GM19397 (cell line): ENCODE measurements around the gene ENTR1.

ENCODE experiments used
- ATAC-seq: cut with Tn5 transposase; IDR thresholded peaks from one replicate; pipeline ENCODE4 v1.9.1; 2021; ENCODE audit warnings: mild to moderate bottlenecking, moderate library complexity; ENCODE audit not compliant: unreplicated experiment

Gene ENTR1

DNA sequence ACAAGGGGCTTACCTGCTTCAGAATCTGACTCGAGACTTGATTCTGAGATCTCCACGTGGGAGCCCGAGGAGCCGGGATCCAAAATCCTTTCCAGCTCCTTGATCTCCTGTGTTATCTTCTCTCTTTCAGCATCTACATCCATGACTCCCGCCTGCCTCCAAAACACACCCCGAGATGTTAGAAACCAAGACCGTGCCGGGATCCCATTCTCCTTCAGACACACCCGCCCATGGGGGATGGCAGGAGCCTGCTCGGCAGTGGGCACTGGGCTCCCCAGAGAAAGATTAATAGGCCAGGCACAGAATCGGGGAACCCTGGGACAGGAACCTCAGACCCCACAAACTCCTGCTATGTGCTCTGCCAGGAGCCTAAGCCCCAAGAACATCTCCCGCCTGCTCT is 12.1 kb downstream of the ENTR1 start:
- no peak for ATAC-seq

DNA sequence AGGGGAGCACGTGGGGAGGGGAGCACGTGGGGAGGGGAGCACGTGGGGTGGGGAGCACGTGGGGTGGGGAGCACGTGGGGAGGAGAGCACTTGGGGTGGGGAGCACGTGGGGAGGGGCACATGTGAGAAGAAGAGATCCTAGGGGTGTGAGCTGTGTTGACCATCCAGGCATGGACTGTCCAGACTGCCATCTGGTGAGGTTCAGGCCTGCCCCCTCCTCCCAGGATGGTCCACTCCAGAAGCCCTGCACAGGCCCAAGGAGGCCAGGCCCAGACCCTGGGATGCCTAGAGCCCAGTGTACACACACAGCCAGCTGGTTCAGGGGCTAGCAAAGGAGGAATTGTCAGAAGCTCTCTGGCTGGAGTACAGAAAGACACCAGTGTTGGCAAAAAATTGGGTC is 12.8 kb downstream of the ENTR1 start:
- ATAC-seq = no peak

DNA sequence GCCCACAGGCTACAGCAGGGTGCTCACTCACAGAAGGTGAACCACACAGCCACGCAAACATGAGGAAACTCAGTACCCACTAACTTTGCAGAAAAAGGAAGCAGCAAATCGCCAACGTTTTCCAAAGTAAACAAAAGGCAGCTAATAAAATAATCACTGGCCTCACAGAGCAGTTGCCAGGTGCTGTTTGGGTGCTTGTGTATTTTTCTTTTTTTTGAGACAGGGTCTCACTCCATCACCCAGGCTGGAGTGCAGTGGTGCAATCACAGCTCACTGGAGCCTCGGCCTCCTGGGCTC is 14.2 kb downstream of the ENTR1 start:
- ATAC-seq = no peak

DNA sequence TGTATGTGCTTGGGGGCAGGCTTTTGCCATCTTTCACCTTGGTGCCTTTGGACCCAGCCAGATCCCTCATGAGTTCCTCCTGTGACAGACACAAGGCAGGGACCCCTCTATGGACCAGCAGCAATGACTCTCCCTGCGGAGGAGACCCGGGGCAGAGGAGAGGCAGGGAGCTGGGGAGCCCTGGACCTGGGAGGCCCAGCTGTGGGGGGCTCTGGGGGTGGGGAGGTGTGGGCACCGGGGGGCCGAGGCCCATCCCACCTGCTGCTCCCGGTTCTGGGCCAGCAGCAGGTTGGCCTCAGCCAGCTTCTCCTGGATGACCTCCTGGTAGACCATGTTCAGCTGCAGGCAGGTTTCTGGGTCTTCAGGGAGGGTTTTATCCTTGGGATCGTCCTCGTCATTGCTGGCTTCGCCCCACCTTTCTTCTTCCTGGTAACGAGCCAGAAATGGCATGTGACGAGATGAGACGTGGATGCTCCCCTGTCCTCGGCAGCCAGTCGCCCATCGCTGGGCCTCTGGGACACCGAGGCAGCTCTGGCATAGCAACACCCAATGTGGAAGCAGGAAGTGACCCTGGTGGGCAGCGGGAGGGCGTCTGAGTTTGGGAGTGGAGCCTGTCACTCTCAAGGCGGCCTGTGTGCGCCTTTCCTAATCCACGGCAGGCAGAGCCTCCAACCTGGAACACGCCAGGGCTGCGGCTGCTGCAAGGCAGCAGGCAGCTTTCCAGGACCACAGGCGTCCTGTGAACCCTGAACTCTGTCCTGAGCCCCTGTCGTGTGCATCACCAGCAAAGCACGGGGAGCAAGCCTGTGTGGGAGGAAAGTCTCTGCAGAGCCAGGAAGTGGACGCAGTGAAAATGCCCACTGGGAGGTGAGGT is 14.8 kb downstream of the ENTR1 start:
- no peak for ATAC-seq

DNA sequence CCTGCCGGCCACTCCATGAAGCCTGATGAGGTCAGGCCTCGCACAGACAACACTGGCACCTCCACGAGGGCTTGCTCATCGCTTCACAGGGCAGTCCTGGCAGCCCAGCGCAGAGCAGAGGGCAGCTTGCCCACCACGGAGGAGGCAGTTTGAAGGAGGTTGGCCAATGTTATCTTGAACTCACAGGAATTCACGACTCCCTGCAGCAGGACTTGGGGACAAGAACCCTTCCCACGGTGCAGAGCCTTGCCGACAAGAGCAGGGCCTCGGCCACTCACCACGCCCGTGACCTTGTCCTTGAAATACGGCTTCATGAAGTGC is 15.4 kb downstream of the ENTR1 start:
- ATAC-seq = no peak

DNA sequence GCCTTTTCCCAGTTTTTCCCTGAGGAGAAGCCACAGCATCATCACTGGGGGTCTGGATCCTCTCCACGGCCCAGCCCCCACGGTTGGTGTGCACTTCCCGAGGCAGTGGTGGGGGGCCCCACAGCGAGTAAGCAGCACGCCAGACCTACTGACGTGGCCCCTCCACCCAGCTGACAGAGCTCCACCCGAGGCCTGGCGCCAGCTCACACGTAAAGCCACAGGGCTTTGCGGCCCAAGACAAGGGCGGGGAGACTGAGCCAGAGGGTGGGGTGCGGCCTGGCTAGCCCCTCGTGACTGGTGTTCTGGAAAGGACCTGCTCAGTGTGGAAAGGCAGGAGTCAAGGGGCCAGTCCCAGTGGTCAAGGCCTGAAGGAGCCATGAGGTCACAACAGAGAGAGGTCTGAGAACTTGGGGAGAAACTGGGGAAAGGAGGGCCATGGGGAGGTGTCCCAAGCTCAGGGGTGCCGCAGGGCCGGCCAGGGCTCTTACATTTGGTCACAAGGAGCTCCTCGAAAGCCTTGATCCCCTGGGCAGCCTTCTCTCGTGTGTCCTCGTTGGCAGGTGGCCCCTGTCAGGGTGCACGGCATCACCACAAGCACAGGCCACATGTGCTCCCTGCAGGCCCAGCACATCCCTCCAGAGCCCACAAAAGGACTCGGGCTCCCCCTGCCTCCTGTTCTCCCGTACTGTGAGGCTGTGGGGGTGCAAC is 15.9 kb downstream of the ENTR1 start:
- ATAC-seq = no peak

DNA sequence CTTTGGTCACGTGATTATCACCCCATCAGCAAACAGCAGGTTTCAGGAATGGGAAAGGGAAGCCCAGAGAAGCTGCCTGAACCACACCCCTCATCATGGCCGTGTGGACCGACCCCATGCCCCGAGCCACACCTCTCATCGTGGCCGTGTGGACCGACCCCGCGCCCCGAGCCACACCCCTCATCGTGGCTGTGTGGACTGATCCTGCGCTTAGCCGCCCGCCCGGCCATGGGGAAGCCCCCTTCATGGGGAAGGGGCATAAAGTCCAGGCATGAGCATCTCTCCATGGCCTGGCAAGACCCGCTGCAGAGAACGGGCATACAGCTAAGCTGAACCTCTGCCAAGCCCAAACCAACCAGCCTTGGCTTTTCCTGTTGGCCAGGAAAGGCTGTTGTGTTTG is 16.9 kb downstream of the ENTR1 start:
- ATAC-seq = no peak

DNA sequence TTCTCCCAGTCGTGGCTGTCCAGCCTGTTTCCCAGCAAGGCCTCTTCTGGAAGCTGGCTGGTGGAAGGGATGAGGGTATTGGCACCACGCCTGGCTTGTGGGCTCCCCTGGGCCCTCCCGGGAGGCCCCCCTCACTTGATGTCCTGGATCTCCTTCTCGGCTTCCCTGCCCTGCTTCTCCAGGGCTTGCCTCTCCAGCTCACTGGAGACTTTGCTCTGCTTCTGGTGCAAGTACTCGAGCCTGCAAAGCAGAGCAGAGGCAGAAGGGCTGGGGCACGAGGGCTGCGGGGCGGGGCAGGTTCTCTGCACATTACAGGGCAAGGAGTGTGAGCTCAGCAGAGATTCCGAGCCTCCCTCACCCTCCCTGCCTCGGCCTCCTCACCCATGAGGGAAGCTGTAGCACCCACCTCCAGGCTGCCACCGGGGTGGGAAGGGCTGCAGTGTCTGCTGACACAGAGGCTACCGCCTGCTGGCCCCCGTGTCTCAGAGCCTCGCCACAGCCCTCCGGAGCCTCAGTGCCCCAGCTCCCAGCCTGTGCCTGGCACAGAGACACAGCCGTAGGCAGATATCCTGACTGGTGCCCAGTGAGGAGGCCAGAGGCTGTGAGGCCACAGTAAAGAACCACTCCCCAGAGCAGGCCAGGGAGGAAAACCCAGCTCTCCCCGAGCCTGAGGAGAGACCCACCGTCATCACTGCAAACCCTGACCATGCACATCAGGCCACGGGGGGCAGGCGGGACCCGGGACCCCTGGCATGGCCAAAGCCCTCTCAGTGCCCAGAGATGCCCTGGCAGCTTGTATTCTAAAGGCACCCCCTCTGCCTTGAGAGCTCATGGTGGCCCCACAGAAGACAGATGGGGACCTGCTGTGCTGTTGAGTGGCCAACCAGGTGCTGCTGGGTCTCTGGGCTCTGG is 17.6 kb downstream of the ENTR1 start:
- ATAC-seq = no peak

DNA sequence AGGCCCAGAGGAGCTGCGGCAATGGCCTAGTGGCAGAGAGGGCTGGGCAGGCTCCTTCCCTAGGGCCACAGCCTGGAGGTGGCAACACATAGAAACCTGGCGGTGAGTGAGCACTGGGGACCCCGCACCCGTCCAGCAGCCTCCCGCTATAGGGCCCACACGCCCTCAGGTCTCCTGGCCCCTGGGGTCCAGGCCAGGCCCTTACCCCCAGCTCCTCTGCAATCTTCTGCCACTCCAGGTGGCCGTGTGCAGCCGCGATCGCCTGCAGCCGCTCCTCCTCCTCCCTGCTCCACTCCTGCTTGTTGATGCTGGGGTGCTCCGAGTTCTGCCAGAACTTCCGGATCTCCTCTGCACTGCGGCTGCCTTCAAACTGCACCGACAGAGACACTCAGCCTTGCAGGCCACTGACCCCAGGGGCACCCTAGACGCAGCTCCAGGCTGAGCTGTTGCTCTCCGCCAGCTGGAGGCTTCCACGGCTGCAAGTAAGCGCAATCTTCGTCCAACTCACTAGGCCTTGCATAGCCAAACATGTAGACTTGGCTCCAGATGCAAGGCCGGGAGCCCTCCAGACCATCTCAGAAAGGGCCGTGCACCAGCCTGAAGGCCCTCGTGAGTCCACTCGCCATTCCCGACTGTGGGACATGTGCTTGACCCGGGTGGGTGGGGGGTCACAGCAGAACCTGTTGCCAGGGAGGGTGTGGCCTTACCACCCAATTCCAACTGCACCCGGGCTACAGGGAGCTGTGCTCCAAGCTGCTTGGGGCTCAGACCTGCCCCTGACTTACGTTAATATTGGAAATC is 18.5 kb downstream of the ENTR1 start:
- no peak for ATAC-seq

DNA sequence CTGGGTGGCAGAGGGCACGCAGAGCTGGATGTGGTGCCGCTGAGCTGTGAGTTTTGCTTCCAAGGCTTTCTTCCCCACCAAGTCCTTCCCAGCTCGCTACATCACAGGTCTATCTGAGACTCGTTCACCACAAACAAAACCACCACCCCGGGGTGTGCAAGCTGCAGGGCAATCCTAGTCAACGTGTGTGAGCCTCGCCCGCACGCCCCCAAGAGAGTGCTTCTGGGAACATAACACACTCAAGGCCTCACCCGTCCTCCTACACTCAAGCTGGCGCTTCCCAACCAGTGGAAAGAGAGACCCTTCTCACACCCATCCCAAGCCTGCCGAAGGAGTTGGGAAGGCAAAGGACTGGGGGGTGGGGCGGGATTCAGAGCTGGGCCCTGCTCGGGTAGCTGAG is 21.0 kb downstream of the ENTR1 start:
- no peak for ATAC-seq

DNA sequence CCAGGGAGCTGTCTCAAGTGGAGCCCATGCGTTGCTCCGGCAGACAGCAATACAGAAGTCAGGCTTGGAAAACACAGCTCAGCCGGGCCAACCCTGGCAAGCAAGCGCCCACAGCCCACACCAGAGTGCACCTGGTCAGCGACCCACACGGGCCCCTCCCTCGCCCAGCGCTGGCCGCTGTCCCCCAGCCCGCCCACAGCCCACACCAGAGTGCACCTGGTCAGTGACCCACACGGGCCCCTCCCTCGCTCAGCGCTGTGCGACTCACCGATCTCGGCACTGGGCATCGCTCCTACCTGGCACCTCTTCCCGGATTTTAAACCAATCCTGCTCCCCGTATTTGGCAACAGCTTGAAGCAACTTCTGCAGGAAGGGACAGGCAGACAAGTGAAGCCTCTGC is 23.2 kb downstream of the ENTR1 start:
- ATAC-seq = no peak

DNA sequence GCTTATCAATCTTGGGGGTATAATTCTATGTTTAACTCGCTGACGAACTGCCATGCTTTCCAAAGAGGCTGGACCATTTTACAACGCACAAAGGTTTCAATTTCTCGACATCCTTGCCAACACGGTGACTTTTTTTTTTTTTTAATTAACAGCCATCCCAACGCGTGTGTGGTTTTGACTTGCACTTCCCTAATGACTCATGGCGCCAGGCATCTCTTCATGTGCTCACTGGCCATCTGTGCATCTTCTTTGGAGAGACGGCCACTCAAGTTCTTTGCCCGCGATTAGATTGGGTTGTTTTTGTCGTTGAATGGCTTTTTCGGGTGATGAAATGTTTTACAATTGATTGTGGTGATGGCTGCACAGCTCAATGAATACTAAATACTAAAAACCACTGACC is 24.4 kb downstream of the ENTR1 start:
- no peak for ATAC-seq

DNA sequence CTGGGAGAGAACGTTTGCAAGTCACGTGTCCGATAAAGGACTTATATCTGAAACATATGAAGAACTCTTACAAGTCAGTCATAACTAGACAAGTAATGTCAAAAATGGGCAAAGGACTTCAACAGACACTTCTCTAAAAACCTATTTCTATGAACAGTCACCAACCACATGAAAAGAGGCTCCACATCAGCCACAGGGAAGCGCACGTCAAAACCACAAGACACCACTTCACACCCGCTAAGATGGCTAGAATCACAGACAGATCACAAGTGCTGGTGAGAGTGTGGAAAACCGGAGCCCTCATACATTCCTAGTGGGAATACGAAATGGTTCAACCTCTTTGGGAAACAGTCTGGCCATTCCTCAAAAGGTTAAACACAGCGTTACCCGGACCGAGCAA is 25.4 kb downstream of the ENTR1 start:
- no peak for ATAC-seq

DNA sequence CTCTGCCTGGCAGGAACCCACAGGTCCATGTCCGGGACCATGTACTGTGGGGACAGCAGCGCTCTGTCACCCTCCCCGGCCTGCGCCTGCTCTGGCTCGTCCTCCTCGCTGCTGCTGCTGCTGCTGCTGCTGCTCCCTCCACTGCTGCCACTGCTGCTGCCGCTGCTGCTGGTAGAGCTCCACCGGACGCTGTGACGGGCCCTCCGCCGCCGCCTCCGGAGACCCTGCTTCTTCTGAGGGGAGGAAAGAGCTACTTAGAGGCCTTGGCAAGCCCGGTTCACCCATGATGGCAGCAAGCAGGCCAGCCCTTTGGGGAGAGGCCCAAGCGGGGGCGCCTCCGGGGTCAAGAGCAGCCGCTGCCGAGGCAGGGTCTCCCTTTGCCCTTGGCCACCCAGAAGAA is 27.0 kb downstream of the ENTR1 start:
- no peak for ATAC-seq

DNA sequence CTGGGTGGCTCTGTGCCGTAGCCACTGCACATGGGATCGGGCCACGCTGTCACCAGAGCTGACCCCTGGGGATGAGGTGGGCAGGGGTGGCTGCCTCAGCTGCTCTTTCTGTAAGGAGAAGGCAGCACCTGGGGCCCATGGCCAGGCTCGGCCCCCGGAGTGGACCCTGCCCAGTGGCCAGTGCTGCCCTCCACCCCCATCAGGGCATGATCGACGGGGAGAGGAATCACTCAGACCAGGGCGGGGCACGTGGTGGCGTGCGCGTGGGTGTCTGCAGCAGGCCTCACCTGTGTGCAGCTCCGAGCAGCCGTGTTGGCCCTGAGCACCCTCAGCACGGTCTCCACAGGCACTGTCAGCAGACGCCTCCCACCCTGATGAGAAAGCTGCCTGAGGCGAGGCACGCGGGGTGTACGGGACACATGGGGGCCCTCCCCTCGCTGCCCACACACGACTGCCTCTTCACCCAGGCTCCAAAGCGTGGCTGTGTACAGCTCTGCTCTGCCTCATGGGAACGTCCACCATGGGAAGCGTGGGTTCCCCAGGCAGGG is 28.4 kb downstream of the ENTR1 start:
- no peak for ATAC-seq

DNA sequence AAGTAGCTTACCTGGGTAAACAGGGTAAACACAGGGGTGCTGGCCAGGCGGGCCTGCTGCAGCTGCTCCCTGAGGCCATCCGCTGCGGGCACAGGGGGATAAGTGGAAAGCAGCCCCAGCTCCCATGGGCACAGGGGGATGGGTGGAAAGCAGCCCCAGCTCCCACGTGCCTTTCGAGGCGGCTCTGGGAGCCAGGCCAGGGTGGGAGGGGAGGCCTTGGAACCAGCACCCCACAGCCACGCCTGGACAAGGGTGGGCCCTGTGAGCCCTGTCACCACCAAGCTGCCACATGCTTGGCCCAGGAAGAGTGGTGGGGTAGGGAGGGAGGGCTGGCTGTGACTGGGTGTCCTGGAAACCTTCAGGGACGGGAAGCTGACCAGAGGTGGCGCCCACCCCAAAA is 29.1 kb downstream of the ENTR1 start:
- ATAC-seq = no peak

DNA sequence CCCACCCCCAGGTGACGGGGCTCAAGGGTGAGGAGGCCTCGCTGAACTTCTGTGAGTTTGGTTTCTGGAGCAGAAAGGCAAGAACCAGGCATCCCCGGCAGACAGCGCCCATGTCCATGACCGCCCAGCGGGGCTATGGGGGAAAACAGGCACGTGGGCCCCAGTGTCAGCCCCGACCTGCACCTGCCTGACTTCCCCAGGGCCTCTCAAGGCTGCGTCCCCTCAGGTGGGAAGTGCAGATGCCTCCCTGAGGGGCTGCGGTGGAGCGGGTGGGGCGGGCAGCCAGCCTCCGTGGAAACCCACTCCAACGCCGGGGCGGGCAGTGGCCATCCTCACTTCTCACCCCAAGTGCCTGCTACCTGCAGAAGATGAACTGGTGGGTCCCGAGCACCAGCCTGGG is 30.0 kb downstream of the ENTR1 start:
- no peak for ATAC-seq

DNA sequence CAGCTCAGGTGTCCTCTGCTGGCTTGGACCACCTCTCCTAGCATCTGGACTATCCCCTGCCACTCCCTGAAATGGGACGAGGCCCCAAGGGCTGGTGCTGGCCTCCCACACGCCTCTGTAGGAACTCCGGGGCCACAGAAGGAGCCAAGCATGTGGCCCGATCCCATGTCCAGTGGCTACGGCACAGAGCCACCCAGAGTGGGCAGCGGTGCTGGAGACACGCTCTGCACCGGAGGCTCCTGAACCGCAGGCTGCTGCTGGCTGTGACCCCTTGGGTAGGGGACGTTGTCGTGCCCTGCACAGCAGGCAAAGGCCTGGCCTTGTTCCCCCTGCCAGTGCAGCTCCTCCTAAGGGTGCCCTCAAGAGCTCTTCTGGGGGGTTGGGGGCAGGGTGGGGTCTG is 30.5 kb downstream of the ENTR1 start:
- no peak for ATAC-seq

DNA sequence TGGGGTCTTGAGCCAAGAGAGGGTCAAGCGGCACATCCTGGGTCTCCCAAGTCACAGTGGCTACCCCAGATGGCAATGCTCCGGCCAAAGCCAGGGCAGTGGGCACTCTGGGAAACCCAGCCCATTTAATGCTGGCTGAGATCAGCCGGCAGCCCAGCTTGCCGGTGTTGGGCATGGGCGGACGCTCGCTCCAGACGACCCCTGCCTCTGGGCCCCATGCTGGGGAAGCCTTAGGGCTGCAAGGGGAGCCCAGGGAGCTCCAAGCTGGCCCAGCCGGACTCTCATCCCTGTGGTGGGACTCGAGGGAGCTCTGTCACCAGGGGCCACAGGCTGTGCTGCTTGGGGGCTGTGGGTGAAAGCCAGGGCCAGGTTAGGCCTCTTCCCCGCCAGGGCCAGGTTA is 31.0 kb downstream of the ENTR1 start:
- ATAC-seq = no peak

DNA sequence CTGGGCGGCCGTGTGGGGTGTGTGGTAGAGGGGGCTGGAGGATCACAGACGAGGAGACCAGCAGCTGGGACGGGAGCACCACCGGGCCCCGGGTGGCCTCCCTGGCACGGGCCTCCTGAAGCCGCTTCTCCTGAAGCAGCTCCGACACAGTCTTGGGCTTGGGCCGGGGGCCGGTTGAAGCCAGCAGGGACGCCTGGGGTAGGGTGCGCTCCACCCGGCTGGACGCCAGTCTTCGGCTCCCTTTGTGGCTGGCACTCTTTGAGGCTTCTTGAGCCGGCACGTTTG is 31.5 kb downstream of the ENTR1 start:
- no peak for ATAC-seq
